ENCODE measurements around the gene MFSD8.

GRCh38 chr4:127875791-127876190, 89.2 kb downstream of the MFSD8 start:
- TF ChIP-seq, protein P1, sequence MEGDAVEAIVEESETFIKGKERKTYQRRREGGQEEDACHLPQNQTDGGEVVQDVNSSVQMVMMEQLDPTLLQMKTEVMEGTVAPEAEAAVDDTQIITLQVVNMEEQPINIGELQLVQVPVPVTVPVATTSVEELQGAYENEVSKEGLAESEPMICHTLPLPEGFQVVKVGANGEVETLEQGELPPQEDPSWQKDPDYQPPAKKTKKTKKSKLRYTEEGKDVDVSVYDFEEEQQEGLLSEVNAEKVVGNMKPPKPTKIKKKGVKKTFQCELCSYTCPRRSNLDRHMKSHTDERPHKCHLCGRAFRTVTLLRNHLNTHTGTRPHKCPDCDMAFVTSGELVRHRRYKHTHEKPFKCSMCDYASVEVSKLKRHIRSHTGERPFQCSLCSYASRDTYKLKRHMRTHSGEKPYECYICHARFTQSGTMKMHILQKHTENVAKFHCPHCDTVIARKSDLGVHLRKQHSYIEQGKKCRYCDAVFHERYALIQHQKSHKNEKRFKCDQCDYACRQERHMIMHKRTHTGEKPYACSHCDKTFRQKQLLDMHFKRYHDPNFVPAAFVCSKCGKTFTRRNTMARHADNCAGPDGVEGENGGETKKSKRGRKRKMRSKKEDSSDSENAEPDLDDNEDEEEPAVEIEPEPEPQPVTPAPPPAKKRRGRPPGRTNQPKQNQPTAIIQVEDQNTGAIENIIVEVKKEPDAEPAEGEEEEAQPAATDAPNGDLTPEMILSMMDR (IDR thresholded peaks at IDR 0.05; ENCODE audit: low read length) = no peak
- TF ChIP-seq EZH2phosphoT487 (IDR thresholded peaks at IDR 0.05; ENCODE audit: low read length) (no peak), EZH2 (optimal IDR thresholded peaks at IDR 0.05; ENCODE audit: low read depth, low read length) (no peak)
